Endothelial cell of umbilical vein (primary cell): ENCODE results near the gene PRX. TPM values are rescaled to one million over a fixed set of nuclear protein-coding genes. Genes with fewer than 3 reads are reported as not detected.

Experiments
- BruUV-seq: library from RNA; stranded (reverse); fragments of 400-500 nt; replicated peaks from 2 replicates; lab custom pipeline; 2021; lab: Mats Ljungman, UMichigan
- CTCF ChIA-PET: fragments of 300-600, 350-600 bp; sonication (Branson Sonifier 250); formaldehyde crosslinking; loops from one replicate; lab custom pipeline; 2021; ENCODE audit warnings: antibody characterized with exemption, inconsistent platforms; lab: Charles Lee
- POLR2A ChIA-PET: fragments of 300-600, 350-600 bp; sonication (Branson Sonifier 250); formaldehyde crosslinking; loops from one replicate; lab custom pipeline; 2021; ENCODE audit warnings: antibody characterized with exemption, inconsistent platforms; lab: Charles Lee
- DNase-seq: peaks from one replicate; pipeline ENCODE4 v3.0.0-alpha.2; 2011; ENCODE audit warnings: low read depth, low spot score
- FAIRE-seq: peaks from 2 replicates; lab custom pipeline; 2011; peaks lifted over from hg19 to GRCh38; lab: Jason Lieb, UNC
- H2AFZ ChIP-seq: 2 replicates; pipeline ENCODE4 v1.6.0; 2012; ENCODE audit warnings: low read depth, low read length, control low read depth, inconsistent platforms
- H3K27ac ChIP-seq: 2 replicates; pipeline ENCODE4 v1.5.1; 2011; ENCODE audit warnings: low read depth, mild to moderate bottlenecking, control low read depth, low read length, moderate library complexity; ENCODE audit not compliant: insufficient read depth
- H3K27me3 ChIP-seq, 2 experiments: 2 replicates each; pipeline versions ENCODE4 v1.6.0 to v1.6.1; 2011; ENCODE audit warnings: low read length in 2 of 2, mixed read lengths in 1 of 2; ENCODE audit not compliant: control insufficient read depth in 2 of 2, insufficient read depth in 2 of 2
- H3K36me3 ChIP-seq, 2 experiments: 2 replicates in 1 of 2; 3 replicates in 1 of 2; pipeline ENCODE4 v1.5.1; 2011; ENCODE audit warnings: low read length in 2 of 2, mild to moderate bottlenecking in 1 of 2, moderate library complexity in 1 of 2; ENCODE audit not compliant: control insufficient read depth in 2 of 2, insufficient read depth in 2 of 2; ENCODE audit errors: extremely low read depth in 1 of 2
- H3K4me1 ChIP-seq: 3 replicates; pipeline ENCODE4 v1.5.1; 2011; ENCODE audit warnings: mild to moderate bottlenecking, low read length; ENCODE audit not compliant: control insufficient read depth, insufficient read depth; ENCODE audit errors: extremely low read depth
- H3K4me2 ChIP-seq: 2 replicates; pipeline ENCODE4 v1.6.1; 2011; ENCODE audit warnings: low read length, control low read depth, mixed read lengths; ENCODE audit not compliant: insufficient read depth
- H3K4me3 ChIP-seq, 3 experiments: fragments of 200-600 bp in 1 of 3; sonication (generic), shearing (Covaris generic) in 1 of 3; replicated peaks in 1 of 3; 2 replicates each; pipeline ENCODE4 v1.5.1; 2011 to 2016; ENCODE audit warnings: control low read depth in 3 of 3, low read length in 3 of 3, mild to moderate bottlenecking in 2 of 3, inconsistent platforms in 1 of 3, low read depth in 1 of 3, moderate library complexity in 1 of 3; ENCODE audit not compliant: insufficient read depth in 1 of 3
- H3K79me2 ChIP-seq: 2 replicates; pipeline ENCODE4 v1.6.0; 2012; ENCODE audit warnings: low read length, inconsistent platforms; ENCODE audit not compliant: control insufficient read depth, insufficient read depth
- H3K9ac ChIP-seq: replicated peaks from 2 replicates; pipeline ENCODE3; 2011; ENCODE audit warnings: low read length, control low read depth; ENCODE audit not compliant: insufficient read depth; ENCODE audit errors: extremely low read depth
- H3K9me1 ChIP-seq: replicated peaks from 3 replicates; pipeline ENCODE4 v1.6.0; 2011; ENCODE audit warnings: mild to moderate bottlenecking, low read length; ENCODE audit not compliant: control insufficient read depth, insufficient read depth; ENCODE audit errors: extremely low read depth
- H3K9me3 ChIP-seq: replicated peaks from 2 replicates; pipeline ENCODE4 v1.5.1; 2012; ENCODE audit warnings: low read length, inconsistent platforms; ENCODE audit not compliant: control insufficient read depth, insufficient read depth
- H4K20me1 ChIP-seq: replicated peaks from 2 replicates; pipeline ENCODE3; 2011; ENCODE audit warnings: mild to moderate bottlenecking, low read length; ENCODE audit not compliant: control insufficient read depth, insufficient read depth; ENCODE audit errors: extremely low read depth
- EZH2 ChIP-seq: IDR thresholded peaks from 2 replicates; pipeline ENCODE4 v1.6.1; 2012; ENCODE audit warnings: borderline replicate concordance, low read depth, mild to moderate bottlenecking, moderate library complexity, low read length, inconsistent platforms; ENCODE audit not compliant: severe bottlenecking
- FOS ChIP-seq: IDR thresholded peaks from 2 replicates; pipeline ENCODE4 v1.6.1; 2011; ENCODE audit warnings: mild to moderate bottlenecking, low read length, moderate library complexity, borderline replicate concordance; ENCODE audit not compliant: insufficient read depth
- GATA2 ChIP-seq: IDR thresholded peaks from 2 replicates; pipeline ENCODE4 v1.7.0; 2011; ENCODE audit warnings: low read depth, mild to moderate bottlenecking, moderate library complexity, mixed read lengths, low read length; ENCODE audit not compliant: insufficient read length, insufficient read depth
- JUN ChIP-seq: IDR thresholded peaks from 2 replicates; pipeline ENCODE4 v1.6.1; 2011; ENCODE audit warnings: borderline replicate concordance, low read depth; ENCODE audit not compliant: insufficient read length, insufficient read depth
- MYC ChIP-seq: IDR thresholded peaks from one replicate; pipeline ENCODE4 v1.6.1; 2011; ENCODE audit warnings: mild to moderate bottlenecking, low read depth, low read length
- POLR2A ChIP-seq: IDR thresholded peaks from 2 replicates; pipeline ENCODE4 v1.6.1; 2012; ENCODE audit warnings: low read depth, mild to moderate bottlenecking, control low read depth, low read length
- POLR2AphosphoS5 ChIP-seq: IDR thresholded peaks from 2 replicates; pipeline ENCODE4 v1.6.1; 2012; ENCODE audit warnings: low read depth, mild to moderate bottlenecking, control low read depth, low read length, moderate library complexity; ENCODE audit not compliant: insufficient read depth
- dilution Hi-C: fragments of 300-500 bp; cut with MboI; formaldehyde crosslinking; loops from one replicate; pipeline ENCODE4 v1.15.0; 2019; ENCODE audit warnings: low sequenced_read_pairs; ENCODE audit not compliant: extremely low pct_ligation_motif_present
- intact Hi-C: fragments of 100-400 bp; cut with micrococcal nuclease; formaldehyde crosslinking; loops from one replicate; pipeline ENCODE4 v1.10.0; 2022
- polyA plus RNA-seq, 4 experiments: library from polyadenylated mRNA; depleted of rRNA in 3 of 4; stranded (reverse) in 3 of 4; unstranded in 1 of 4; fragments of >200 nt; gene quantifications; 2 replicates each; pipeline versions ENCODE4 v1.2.1 to v1.2.3, GENCODE V29; 2011 to 2012; ENCODE audit warnings: missing spikeins in 1 of 4
- total RNA-seq: library from RNA; stranded (reverse); gene quantifications from 2 replicates; pipeline ENCODE4 v1.2.3, GENCODE V29; 2021
- TF ChIP-seq, protein P1 (sequence below), 2 donors: IDR thresholded peaks; 1 replicate in 1 of 2; 2 replicates in 1 of 2; pipeline ENCODE4 v1.5.1; 2011; ENCODE audit warnings: low read length in 2 of 2, mild to moderate bottlenecking in 2 of 2, moderate library complexity in 2 of 2, control low read depth in 1 of 2, inconsistent platforms in 1 of 2, low read depth in 1 of 2; ENCODE audit not compliant: insufficient read depth in 1 of 2; ENCODE audit errors: extremely low read depth in 1 of 2
- TF ChIP-seq, protein P2 (sequence below): IDR thresholded peaks from 2 replicates; pipeline ENCODE4 v1.6.1; 2011; ENCODE audit not compliant: insufficient read depth, insufficient read length

The PRX gene
- total and polyA plus RNA-seq, 2 donors (not counting 3 experiments of a cell fraction or from before 2014, with no cell fraction given), result 0.80 to 1.3 TPM

GRCh38 chr19:40363069-40363468 lies 50.1 kb downstream of the PRX start:
- intact Hi-C loops, result no loop called here
- Histone ChIP-seq H3K79me2 (no peaks in the 10 kb centered on the region), H3K4me2 (no peak overlapping the region), H3K27ac (no peak overlapping the region), H3K9me3 (no peaks in the 10 kb centered on the region), H3K9ac (no peak overlapping the region), H3K4me1 (peaks cover 3% of the 10 kb centered on the region), H3K9me1 (no peaks in the 10 kb centered on the region), H3K36me3 (peaks cover 0 to 3% of the 10 kb centered on the region in 2 experiments), H2AFZ (no peak overlapping the region), H3K27me3 (no peaks in the 10 kb centered on the region), H3K4me3 (no peak overlapping the region), H4K20me1 (no peaks in the 10 kb centered on the region)
- POLR2A ChIA-PET, result no interaction called here
- no peak for TF ChIP-seq POLR2AphosphoS5
- no peak for TF ChIP-seq FOS
- no peak for TF ChIP-seq POLR2A
- TF ChIP-seq, protein P1, sequence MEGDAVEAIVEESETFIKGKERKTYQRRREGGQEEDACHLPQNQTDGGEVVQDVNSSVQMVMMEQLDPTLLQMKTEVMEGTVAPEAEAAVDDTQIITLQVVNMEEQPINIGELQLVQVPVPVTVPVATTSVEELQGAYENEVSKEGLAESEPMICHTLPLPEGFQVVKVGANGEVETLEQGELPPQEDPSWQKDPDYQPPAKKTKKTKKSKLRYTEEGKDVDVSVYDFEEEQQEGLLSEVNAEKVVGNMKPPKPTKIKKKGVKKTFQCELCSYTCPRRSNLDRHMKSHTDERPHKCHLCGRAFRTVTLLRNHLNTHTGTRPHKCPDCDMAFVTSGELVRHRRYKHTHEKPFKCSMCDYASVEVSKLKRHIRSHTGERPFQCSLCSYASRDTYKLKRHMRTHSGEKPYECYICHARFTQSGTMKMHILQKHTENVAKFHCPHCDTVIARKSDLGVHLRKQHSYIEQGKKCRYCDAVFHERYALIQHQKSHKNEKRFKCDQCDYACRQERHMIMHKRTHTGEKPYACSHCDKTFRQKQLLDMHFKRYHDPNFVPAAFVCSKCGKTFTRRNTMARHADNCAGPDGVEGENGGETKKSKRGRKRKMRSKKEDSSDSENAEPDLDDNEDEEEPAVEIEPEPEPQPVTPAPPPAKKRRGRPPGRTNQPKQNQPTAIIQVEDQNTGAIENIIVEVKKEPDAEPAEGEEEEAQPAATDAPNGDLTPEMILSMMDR (IDR thresholded peaks at IDR 0.05; ENCODE audit: extremely low read depth in 1 of 2, insufficient read depth in 1 of 2, low read depth in 1 of 2, low read length in 2 of 2), result no peak
- no peak for TF ChIP-seq EZH2
- no peak for TF ChIP-seq MYC
- TF ChIP-seq GATA2, result no peak
- no peak for TF ChIP-seq JUN
- TF ChIP-seq, protein P2, sequence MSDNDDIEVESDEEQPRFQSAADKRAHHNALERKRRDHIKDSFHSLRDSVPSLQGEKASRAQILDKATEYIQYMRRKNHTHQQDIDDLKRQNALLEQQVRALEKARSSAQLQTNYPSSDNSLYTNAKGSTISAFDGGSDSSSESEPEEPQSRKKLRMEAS, result no peak
- DNase-seq (no peak), FAIRE-seq (no peak)
- dilution Hi-C loops, result no loop called here
- BruUV-seq, result no TSS peak
- CTCF ChIA-PET, result no interaction called here
